ENCODE data around the gene CX3CR1. TPM values are rescaled to one million over a fixed set of nuclear protein-coding genes. Genes with fewer than 3 reads are reported as not detected.

CX3CR1 gene
- total RNA-seq, 1 donor from 2014 or later, result not detected

DNA sequence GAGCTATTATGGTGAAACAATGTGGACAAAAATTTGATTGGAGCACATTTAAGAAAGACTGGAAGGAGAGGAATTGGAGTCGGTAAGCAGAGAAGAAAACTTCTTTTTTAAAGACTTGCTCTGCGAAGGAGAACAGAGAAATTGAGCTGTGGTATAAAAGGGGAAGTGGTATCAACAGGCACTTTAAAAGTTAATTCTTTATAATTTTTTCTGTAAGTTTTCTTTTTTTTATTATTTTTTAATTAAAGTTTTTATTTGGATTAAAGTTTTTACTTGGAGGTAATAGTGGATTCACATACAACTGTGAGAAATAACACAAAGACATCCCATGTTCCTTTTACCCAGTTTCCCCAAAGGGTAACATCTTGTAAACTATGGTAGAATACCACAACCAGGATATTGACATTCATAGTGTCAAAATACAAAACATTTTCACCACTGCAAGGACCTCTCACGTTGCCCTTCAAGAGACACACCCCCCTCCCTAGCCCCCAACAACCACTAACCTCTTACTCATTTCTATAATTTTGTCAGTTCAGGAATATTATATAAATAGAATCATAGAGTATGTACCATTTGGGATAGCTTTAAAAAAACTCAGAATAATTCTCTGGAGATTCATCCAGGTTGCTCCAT is 53.6 kb downstream of the CX3CR1 start:
- no peaks in the 10 kb centered on the region for H3K27me3 Mint-ChIP-seq (ENCODE audit: unreplicated experiment)
- peaks cover 8% of the 10 kb centered on the region for H3K36me3 Mint-ChIP-seq (ENCODE audit: unreplicated experiment)
- TF ChIP-seq, protein P1, sequence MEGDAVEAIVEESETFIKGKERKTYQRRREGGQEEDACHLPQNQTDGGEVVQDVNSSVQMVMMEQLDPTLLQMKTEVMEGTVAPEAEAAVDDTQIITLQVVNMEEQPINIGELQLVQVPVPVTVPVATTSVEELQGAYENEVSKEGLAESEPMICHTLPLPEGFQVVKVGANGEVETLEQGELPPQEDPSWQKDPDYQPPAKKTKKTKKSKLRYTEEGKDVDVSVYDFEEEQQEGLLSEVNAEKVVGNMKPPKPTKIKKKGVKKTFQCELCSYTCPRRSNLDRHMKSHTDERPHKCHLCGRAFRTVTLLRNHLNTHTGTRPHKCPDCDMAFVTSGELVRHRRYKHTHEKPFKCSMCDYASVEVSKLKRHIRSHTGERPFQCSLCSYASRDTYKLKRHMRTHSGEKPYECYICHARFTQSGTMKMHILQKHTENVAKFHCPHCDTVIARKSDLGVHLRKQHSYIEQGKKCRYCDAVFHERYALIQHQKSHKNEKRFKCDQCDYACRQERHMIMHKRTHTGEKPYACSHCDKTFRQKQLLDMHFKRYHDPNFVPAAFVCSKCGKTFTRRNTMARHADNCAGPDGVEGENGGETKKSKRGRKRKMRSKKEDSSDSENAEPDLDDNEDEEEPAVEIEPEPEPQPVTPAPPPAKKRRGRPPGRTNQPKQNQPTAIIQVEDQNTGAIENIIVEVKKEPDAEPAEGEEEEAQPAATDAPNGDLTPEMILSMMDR (IDR thresholded peaks at IDR 0.05; ENCODE audit: partially characterized antibody, unreplicated experiment), result no peak
- no peak overlapping the region for H3K4me3 Mint-ChIP-seq (ENCODE audit: unreplicated experiment)
- no peak for DNase-seq
- no peaks in the 10 kb centered on the region for H3K4me1 Mint-ChIP-seq (ENCODE audit: low read depth, unreplicated experiment)
- H3K27ac Mint-ChIP-seq (ENCODE audit: unreplicated experiment), result no peak overlapping the region
- no peaks in the 10 kb centered on the region for H3K9me3 Mint-ChIP-seq (ENCODE audit: unreplicated experiment)

DNA sequence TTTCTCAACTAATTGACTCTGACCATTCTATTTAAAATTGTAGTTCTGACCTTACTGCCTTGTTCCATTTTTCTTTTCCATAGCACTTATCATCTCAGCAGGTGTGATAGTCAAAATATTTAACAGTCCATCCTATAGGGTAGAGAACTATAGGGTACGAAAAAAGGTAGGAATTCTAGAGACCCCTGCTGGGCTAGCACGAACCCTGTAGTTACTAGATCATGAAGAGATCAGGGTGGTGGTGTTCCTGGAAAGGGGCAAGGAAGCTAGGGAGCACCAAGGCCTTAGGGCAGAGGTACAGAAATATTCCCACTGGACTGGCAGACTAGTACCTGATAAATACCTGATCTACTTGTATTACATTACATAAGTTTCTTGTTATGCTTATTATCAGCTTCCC is 55.5 kb downstream of the CX3CR1 start:
- TF ChIP-seq, protein P1 (IDR thresholded peaks at IDR 0.05; ENCODE audit: partially characterized antibody, unreplicated experiment), result no peak
- no peaks in the 10 kb centered on the region for H3K27me3 Mint-ChIP-seq (ENCODE audit: unreplicated experiment)
- H3K27ac Mint-ChIP-seq (ENCODE audit: unreplicated experiment), result no peak overlapping the region
- H3K9me3 Mint-ChIP-seq (ENCODE audit: unreplicated experiment), result no peaks in the 10 kb centered on the region
- no peaks in the 10 kb centered on the region for H3K4me1 Mint-ChIP-seq (ENCODE audit: low read depth, unreplicated experiment)
- DNase-seq, result no peak
- H3K4me3 Mint-ChIP-seq (ENCODE audit: unreplicated experiment), result no peak overlapping the region
- peaks cover 8% of the 10 kb centered on the region for H3K36me3 Mint-ChIP-seq (ENCODE audit: unreplicated experiment)

DNA sequence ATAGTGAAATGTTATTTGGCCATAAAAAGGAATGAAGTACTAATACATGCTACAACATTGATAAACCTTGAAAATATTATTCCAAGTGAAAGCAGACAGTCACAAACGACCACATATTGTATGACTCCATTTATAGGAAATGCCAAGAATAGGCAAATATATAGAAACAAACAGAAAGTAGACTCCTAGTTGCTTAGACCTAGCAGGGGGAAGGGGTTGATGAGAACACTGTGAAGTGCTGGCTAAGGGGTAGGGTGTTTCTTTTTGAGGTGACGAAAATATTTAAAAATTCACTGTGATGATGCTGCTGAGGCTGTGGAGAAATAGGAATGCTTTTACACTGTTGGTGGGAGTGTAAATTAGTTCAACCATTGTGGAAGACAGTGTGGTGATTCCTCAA is 56.9 kb downstream of the CX3CR1 start:
- Mint-ChIP-seq H3K27ac (ENCODE audit: unreplicated experiment) (no peak overlapping the region), H3K27me3 (ENCODE audit: unreplicated experiment) (no peaks in the 10 kb centered on the region), H3K4me3 (ENCODE audit: unreplicated experiment) (no peak overlapping the region), H3K4me1 (ENCODE audit: low read depth, unreplicated experiment) (no peaks in the 10 kb centered on the region), H3K9me3 (ENCODE audit: unreplicated experiment) (no peaks in the 10 kb centered on the region), H3K36me3 (ENCODE audit: unreplicated experiment) (peaks cover 8% of the 10 kb centered on the region)
- no peak for DNase-seq
- TF ChIP-seq, protein P1 (IDR thresholded peaks at IDR 0.05; ENCODE audit: partially characterized antibody, unreplicated experiment), result no peak

DNA sequence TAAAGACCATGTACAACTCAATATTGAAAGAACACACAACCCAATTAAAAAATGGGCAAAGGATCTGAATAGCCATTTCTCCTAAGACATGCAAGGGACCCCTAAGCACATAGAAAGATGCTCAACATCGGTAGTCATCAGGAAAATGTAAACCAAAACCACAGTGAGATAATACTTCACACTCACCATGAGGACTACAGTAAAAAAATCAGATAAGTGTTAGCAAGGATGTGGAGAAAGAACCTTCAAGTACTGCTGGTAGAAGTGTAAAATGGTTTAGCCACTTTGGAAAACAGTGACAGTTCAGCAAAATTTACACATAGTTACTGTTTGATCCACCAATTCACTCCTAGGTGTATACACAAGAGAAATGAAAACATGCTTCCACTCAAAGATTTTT is 57.4 kb downstream of the CX3CR1 start:
- no peak overlapping the region for H3K27ac Mint-ChIP-seq (ENCODE audit: unreplicated experiment)
- no peak overlapping the region for H3K4me3 Mint-ChIP-seq (ENCODE audit: unreplicated experiment)
- H3K36me3 Mint-ChIP-seq (ENCODE audit: unreplicated experiment), result peaks cover 8% of the 10 kb centered on the region
- TF ChIP-seq, protein P1 (IDR thresholded peaks at IDR 0.05; ENCODE audit: partially characterized antibody, unreplicated experiment), result no peak
- H3K27me3 Mint-ChIP-seq (ENCODE audit: unreplicated experiment), result no peaks in the 10 kb centered on the region
- H3K4me1 Mint-ChIP-seq (ENCODE audit: low read depth, unreplicated experiment), result no peaks in the 10 kb centered on the region
- DNase-seq, result no peak
- no peaks in the 10 kb centered on the region for H3K9me3 Mint-ChIP-seq (ENCODE audit: unreplicated experiment)

DNA sequence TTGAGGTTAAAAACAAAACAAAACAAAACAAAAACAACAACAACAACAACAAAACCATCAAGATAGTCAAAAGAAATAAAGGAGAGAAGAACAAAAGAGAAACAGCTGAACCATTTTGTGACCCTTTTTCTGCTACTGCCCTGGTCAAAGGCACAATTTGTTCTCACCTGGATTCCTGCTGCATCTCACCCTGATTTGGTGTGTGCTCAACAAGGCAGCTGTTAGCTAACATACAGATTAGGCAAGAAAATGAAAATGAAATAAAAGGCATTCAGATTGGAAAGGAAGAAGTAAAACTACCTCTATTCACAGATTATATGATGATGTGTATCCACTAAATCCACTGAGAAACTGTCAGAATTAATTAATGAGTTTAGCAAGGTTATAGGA is 58.7 kb downstream of the CX3CR1 start:
- Mint-ChIP-seq H3K4me1 (ENCODE audit: low read depth, unreplicated experiment) (peaks cover 6% of the 10 kb centered on the region), H3K27ac (ENCODE audit: unreplicated experiment) (no peak overlapping the region), H3K36me3 (ENCODE audit: unreplicated experiment) (peaks cover 8% of the 10 kb centered on the region), H3K27me3 (ENCODE audit: unreplicated experiment) (peaks cover 2% of the 10 kb centered on the region), H3K9me3 (ENCODE audit: unreplicated experiment) (peaks cover 2% of the 10 kb centered on the region), H3K4me3 (ENCODE audit: unreplicated experiment) (no peak overlapping the region)
- no peak for DNase-seq
- TF ChIP-seq, protein P1 (IDR thresholded peaks at IDR 0.05; ENCODE audit: partially characterized antibody, unreplicated experiment), result no peak

Data from glutamatergic neuron (in vitro differentiated cells).